ENCODE results near the gene ATP1B1.

The ATP1B1 gene

GRCh38 chr1:169106095-169106920 lies at the start of gene ATP1B1 (continued):
- TF ChIP-seq ZSCAN5A (tag by site-specific recombination; IDR thresholded peaks at IDR 0.05) (no peak), TCF7L2 (IDR thresholded peaks at IDR 0.05; ENCODE audit: borderline replicate concordance, low read depth, low read length) (peak; percentile 85; the same call in 1 of the 2 replicates), ZNF248 (tag by site-specific recombination; IDR thresholded peaks at IDR 0.05) (no peak), SALL2 (tag by site-specific recombination; IDR thresholded peaks at IDR 0.05; ENCODE audit: borderline replicate concordance) (no peak), GLI4 (tag by site-specific recombination; IDR thresholded peaks at IDR 0.05) (peak; percentile 70; the same call in 1 of the 2 replicates), PRDM1 (tag by site-specific recombination; IDR thresholded peaks at IDR 0.05) (no peak), ZNF366 (tag by site-specific recombination; conservative IDR thresholded peaks at IDR 0.05) (0 out of 2 replicates have a peak, but pooled peaks have one; percentile 19), ZNF830 (tag by site-specific recombination; IDR thresholded peaks at IDR 0.05; ENCODE audit: low read depth) (no peak), ZNF658 (tag by site-specific recombination; IDR thresholded peaks at IDR 0.05) (no peak), YY2 (tag by site-specific recombination; IDR thresholded peaks at IDR 0.05) (no peak), GFI1B (tag by site-specific recombination; IDR thresholded peaks at IDR 0.05) (no peak), ZNF514 (tag by site-specific recombination; IDR thresholded peaks at IDR 0.05) (no peak), ZNF37A (tag by site-specific recombination; IDR thresholded peaks at IDR 0.05) (no peak), ZBTB10 (tag by site-specific recombination; IDR thresholded peaks at IDR 0.05) (peak; percentile 82), RBAK (tag by site-specific recombination; IDR thresholded peaks at IDR 0.05) (no peak), KLF16 (tag by site-specific recombination; IDR thresholded peaks at IDR 0.05) (peak; percentile 41), ZBTB8A (tag by site-specific recombination; IDR thresholded peaks at IDR 0.05) (peak; percentile 84)
- TF ChIP-seq, protein P1, sequence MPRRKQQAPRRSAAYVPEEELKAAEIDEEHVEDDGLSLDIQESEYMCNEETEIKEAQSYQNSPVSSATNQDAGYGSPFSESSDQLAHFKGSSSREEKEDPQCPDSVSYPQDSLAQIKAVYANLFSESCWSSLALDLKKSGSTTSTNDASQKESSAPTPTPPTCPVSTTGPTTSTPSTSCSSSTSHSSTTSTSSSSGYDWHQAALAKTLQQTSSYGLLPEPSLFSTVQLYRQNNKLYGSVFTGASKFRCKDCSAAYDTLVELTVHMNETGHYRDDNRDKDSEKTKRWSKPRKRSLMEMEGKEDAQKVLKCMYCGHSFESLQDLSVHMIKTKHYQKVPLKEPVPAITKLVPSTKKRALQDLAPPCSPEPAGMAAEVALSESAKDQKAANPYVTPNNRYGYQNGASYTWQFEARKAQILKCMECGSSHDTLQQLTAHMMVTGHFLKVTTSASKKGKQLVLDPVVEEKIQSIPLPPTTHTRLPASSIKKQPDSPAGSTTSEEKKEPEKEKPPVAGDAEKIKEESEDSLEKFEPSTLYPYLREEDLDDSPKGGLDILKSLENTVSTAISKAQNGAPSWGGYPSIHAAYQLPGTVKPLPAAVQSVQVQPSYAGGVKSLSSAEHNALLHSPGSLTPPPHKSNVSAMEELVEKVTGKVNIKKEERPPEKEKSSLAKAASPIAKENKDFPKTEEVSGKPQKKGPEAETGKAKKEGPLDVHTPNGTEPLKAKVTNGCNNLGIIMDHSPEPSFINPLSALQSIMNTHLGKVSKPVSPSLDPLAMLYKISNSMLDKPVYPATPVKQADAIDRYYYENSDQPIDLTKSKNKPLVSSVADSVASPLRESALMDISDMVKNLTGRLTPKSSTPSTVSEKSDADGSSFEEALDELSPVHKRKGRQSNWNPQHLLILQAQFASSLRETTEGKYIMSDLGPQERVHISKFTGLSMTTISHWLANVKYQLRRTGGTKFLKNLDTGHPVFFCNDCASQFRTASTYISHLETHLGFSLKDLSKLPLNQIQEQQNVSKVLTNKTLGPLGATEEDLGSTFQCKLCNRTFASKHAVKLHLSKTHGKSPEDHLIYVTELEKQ (tag by site-specific recombination; IDR thresholded peaks at IDR 0.05; ENCODE audit: borderline replicate concordance) = no peak
- TF ChIP-seq, protein P2, sequence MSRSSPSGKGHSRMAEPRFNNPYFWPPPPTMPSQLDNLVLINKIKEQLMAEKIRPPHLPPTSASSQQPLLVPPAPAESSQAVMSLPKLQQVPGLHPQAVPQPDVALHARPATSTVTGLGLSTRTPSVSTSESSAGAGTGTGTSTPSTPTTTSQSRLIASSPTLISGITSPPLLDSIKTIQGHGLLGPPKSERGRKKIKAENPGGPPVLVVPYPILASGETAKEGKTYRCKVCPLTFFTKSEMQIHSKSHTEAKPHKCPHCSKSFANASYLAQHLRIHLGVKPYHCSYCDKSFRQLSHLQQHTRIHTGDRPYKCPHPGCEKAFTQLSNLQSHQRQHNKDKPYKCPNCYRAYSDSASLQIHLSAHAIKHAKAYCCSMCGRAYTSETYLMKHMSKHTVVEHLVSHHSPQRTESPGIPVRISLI (tag by site-specific recombination; IDR thresholded peaks at IDR 0.05) = no peak
- TF ChIP-seq, protein P3, sequence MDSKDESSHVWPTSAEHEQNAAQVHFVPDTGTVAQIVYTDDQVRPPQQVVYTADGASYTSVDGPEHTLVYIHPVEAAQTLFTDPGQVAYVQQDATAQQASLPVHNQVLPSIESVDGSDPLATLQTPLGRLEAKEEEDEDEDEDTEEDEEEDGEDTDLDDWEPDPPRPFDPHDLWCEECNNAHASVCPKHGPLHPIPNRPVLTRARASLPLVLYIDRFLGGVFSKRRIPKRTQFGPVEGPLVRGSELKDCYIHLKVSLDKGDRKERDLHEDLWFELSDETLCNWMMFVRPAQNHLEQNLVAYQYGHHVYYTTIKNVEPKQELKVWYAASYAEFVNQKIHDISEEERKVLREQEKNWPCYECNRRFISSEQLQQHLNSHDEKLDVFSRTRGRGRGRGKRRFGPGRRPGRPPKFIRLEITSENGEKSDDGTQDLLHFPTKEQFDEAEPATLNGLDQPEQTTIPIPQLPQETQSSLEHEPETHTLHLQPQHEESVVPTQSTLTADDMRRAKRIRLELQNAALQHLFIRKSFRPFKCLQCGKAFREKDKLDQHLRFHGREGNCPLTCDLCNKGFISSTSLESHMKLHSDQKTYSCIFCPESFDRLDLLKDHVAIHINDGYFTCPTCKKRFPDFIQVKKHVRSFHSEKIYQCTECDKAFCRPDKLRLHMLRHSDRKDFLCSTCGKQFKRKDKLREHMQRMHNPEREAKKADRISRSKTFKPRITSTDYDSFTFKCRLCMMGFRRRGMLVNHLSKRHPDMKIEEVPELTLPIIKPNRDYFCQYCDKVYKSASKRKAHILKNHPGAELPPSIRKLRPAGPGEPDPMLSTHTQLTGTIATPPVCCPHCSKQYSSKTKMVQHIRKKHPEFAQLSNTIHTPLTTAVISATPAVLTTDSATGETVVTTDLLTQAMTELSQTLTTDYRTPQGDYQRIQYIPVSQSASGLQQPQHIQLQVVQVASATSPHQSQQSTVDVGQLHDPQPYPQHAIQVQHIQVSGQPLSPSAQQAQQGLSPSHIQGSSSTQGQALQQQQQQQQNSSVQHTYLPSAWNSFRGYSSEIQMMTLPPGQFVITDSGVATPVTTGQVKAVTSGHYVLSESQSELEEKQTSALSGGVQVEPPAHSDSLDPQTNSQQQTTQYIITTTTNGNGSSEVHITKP (tag by site-specific recombination; IDR thresholded peaks at IDR 0.05) = peak; percentile 93
- TF ChIP-seq, protein P4, sequence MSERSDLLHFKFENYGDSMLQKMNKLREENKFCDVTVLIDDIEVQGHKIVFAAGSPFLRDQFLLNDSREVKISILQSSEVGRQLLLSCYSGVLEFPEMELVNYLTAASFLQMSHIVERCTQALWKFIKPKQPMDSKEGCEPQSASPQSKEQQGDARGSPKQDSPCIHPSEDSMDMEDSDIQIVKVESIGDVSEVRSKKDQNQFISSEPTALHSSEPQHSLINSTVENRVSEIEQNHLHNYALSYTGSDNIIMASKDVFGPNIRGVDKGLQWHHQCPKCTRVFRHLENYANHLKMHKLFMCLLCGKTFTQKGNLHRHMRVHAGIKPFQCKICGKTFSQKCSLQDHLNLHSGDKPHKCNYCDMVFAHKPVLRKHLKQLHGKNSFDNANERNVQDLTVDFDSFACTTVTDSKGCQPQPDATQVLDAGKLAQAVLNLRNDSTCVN (tag by site-specific recombination; optimal IDR thresholded peaks at IDR 0.05) = peak; percentile 92
